Loucy (cell line): Measurements from ENCODE around the gene GAST.
"Not testable (repeated sequence)": the region's sequence is repeated elsewhere in the genome, so short reads cannot be mapped to it uniquely, and the experiment has no call there.

Experiments
- H2AFZ ChIP-seq: fragments of 200-600 bp; sonication (generic); 2 replicates; pipeline ENCODE4 v1.6.0; 2016; ENCODE audit warnings: antibody characterized with exemption, mild to moderate bottlenecking, low read length, moderate library complexity
- H3F3A ChIP-seq: fragments of 200-600 bp; 2 replicates; pipeline ENCODE4 v1.6.0; 2016; ENCODE audit warnings: antibody characterized with exemption, low read depth, mild to moderate bottlenecking
- H3K27me3 ChIP-seq: fragments of 200-600 bp; sonication (generic); 2 replicates; pipeline ENCODE4 v1.6.1; 2014; ENCODE audit warnings: low read length, mild to moderate bottlenecking; ENCODE audit not compliant: insufficient read depth, poor library complexity, severe bottlenecking
- H3K36me3 ChIP-seq: fragments of 200-600 bp; sonication (generic); 2 replicates; pipeline ENCODE4 v1.6.1; 2016; ENCODE audit warnings: low read length; ENCODE audit not compliant: insufficient read depth
- H3K4me1 ChIP-seq: fragments of 200-600 bp; sonication (generic); 2 replicates; pipeline ENCODE4 v1.5.1; 2014; ENCODE audit warnings: low read length, mild to moderate bottlenecking; ENCODE audit not compliant: insufficient read depth, poor library complexity, severe bottlenecking
- H3K4me2 ChIP-seq: fragments of 200-600 bp; sonication (generic); 2 replicates; pipeline ENCODE4 v1.6.0; 2014; ENCODE audit warnings: antibody characterized with exemption, low read length, low read depth, mild to moderate bottlenecking; ENCODE audit not compliant: poor library complexity, severe bottlenecking
- H3K4me3 ChIP-seq: fragments of 200-600 bp; sonication (generic); 2 replicates; pipeline ENCODE4 v1.5.1; 2014; ENCODE audit warnings: low read length, mild to moderate bottlenecking, mixed read lengths; ENCODE audit not compliant: poor library complexity, severe bottlenecking
- H3K79me2 ChIP-seq: fragments of 200-600 bp; sonication (generic); 2 replicates; pipeline ENCODE4 v1.6.1; 2014; ENCODE audit warnings: low read length; ENCODE audit not compliant: insufficient read depth
- H3K9ac ChIP-seq: fragments of 200-600 bp; sonication (generic); 2 replicates; pipeline ENCODE4 v1.6.0; 2014; ENCODE audit warnings: mild to moderate bottlenecking, low read depth, low read length, moderate library complexity; ENCODE audit not compliant: poor library complexity, severe bottlenecking
- H3K9me2 ChIP-seq: fragments of 200-600 bp; sonication (generic); replicated peaks from 2 replicates; pipeline ENCODE4 v1.6.1; 2016; ENCODE audit warnings: low read depth, low read length, mixed read lengths
- H3K9me3 ChIP-seq: fragments of 200-600 bp; sonication (generic); 2 replicates; pipeline ENCODE4 v1.6.1; 2014; ENCODE audit warnings: mild to moderate bottlenecking, antibody characterized with exemption, low read length, low read depth; ENCODE audit not compliant: insufficient read depth
- H4K20me1 ChIP-seq: fragments of 200-600 bp; sonication (generic); 2 replicates; pipeline ENCODE4 v1.6.0; 2014; ENCODE audit warnings: antibody characterized with exemption, low read length, mild to moderate bottlenecking; ENCODE audit not compliant: insufficient read depth, poor library complexity, severe bottlenecking
- CTCF ChIP-seq: fragments of 200-600 bp; sonication (generic); conservative IDR thresholded peaks from 2 replicates; pipeline ENCODE4 v1.5.1; 2014; ENCODE audit warnings: mild to moderate bottlenecking, antibody characterized with exemption, low read length
- EZH2phosphoT487 ChIP-seq: fragments of 200-600 bp; IDR thresholded peaks from 2 replicates; pipeline ENCODE4 v1.6.1; 2018; ENCODE audit warnings: antibody characterized with exemption, mild to moderate bottlenecking, moderate library complexity, borderline replicate concordance

The GAST gene

DNA sequence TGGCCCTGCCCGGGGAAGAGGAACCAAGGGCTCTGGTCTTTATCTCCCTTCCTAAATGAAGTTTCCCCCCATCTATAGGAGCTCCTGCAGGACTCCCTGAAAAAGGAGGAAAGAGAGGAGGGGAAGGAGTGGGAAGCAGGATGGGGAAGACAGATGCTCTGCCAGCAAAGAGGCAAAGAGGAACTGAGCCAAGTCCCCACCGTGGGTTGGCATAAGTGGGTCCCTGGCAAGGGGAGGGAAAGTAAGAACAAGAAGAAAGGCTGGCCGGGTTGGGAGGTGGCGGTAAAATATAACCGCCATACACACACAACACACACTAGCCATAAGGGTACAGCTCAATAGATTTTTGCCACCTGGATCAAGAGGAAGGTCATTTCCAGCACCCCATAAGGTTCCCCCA lies 29.5 kb upstream of the GAST start:
- Histone ChIP-seq H3K9ac (no peak overlapping the region), H3F3A (0 out of 2 replicates have a peak, but pooled peaks cover 4% of the 10 kb centered on the region), H3K4me2 (no peak overlapping the region), H3K9me3 (no peaks in the 10 kb centered on the region), H3K36me3 (no peaks in the 10 kb centered on the region), H4K20me1 (no peaks in the 10 kb centered on the region), H3K9me2 (no peaks in the 10 kb centered on the region), H3K4me1 (peaks cover 22% of the 10 kb centered on the region), H3K27me3 (no peaks in the 10 kb centered on the region), H3K79me2 (no peaks in the 10 kb centered on the region), H2AFZ (no peak overlapping the region), H3K4me3 (no peak overlapping the region)
- no peak for TF ChIP-seq CTCF
- no peak for TF ChIP-seq EZH2phosphoT487

DNA sequence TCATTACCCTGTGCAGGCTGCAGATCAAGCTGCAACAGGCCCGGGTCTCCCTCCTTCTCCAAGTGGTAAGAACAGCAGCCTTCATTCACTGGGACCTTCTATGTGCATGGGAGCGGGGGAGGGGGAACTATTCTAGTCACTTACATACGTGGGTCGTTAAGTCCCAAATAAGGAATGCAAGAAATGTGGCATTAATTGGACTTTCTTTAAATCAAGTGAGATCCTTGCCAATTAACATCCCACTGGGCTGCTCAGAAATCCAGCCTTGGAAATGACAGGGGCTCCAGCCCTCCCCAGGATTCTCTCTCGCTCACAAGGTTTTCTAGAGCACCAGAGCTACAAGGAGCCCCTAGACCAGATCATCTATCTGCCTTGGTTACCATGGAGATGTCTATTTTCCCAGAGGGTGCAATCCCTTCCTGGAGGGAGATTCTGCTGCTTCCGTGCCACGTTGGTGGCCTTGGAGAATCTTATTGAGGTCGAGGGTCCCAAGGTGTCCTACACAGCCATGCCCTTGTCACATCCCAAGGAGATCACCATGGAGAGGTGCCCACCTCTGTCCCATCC lies 28.6 kb upstream of the GAST start:
- Histone ChIP-seq H3F3A (0 out of 2 replicates have a peak, but pooled peaks cover 4% of the 10 kb centered on the region), H3K36me3 (no peaks in the 10 kb centered on the region), H3K9me2 (no peaks in the 10 kb centered on the region), H4K20me1 (no peaks in the 10 kb centered on the region), H3K4me2 (no peak overlapping the region), H2AFZ (no peak overlapping the region), H3K4me3 (no peak overlapping the region), H3K4me1 (peaks cover 25% of the 10 kb centered on the region), H3K27me3 (no peaks in the 10 kb centered on the region), H3K79me2 (no peaks in the 10 kb centered on the region), H3K9ac (no peak overlapping the region), H3K9me3 (no peaks in the 10 kb centered on the region)
- TF ChIP-seq CTCF (no peak), EZH2phosphoT487 (no peak)

DNA sequence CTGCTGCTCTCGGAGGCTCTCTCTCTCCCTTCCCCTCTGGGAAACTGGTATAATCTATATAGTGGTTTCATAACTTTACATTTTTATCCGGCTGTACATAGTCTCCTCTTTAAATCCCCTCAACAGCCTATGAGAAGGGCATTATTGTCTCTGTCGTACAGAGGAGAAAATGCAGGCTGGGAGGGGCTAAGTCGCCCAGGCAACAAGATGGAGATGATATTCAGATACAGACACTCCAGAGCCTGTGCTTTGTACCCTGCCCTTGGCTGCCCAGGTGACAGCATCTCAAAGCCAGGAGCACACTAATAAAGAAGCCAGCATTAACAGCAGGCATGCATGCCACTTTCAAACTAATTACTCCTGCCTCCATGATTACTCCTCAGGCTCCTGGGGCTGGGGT lies 28.1 kb upstream of the GAST start:
- H3K36me3 ChIP-seq = no peaks in the 10 kb centered on the region
- H3K9me3 ChIP-seq = no peaks in the 10 kb centered on the region
- no peaks in the 10 kb centered on the region for H3F3A ChIP-seq
- no peak overlapping the region for H3K4me2 ChIP-seq
- H3K9me2 ChIP-seq = no peaks in the 10 kb centered on the region
- H3K79me2 ChIP-seq = 0 out of 2 replicates have a peak, but pooled peaks cover 3% of the 10 kb centered on the region
- H4K20me1 ChIP-seq = peaks cover 3% of the 10 kb centered on the region
- peaks cover 3% of the 10 kb centered on the region for H3K27me3 ChIP-seq
- H2AFZ ChIP-seq = no peak overlapping the region
- no peak overlapping the region for H3K9ac ChIP-seq
- H3K4me1 ChIP-seq = peaks cover 20% of the 10 kb centered on the region
- H3K4me3 ChIP-seq = no peak overlapping the region
- TF ChIP-seq EZH2phosphoT487 = no peak
- TF ChIP-seq CTCF = no peak

GRCh38 chr17:41685753-41686152 lies 26.4 kb upstream of the GAST start:
- H3K9me3 ChIP-seq, H3K4me2 ChIP-seq, H2AFZ ChIP-seq, H3K4me3 ChIP-seq, H3K9ac ChIP-seq, H3F3A ChIP-seq, H3K9me2 ChIP-seq, H3K27me3 ChIP-seq: not testable (repeated sequence)
- peaks cover 14% of the 10 kb centered on the region for H3K36me3 ChIP-seq
- peaks cover 17% of the 10 kb centered on the region for H3K4me1 ChIP-seq
- peaks cover 20% of the 10 kb centered on the region for H3K79me2 ChIP-seq
- peaks cover 17% of the 10 kb centered on the region for H4K20me1 ChIP-seq
